HEK293 (cell line): ENCODE results near the gene KIZ.

ENCODE experiments used
- CTCF ChIA-PET: fragments of 350-600 bp; formaldehyde crosslinking; extraction: SDS; loops from one replicate; lab custom pipeline; 2021; ENCODE audit warnings: antibody characterized with exemption; lab: Yijun Ruan, JAX
- POLR2A ChIA-PET: fragments of 300-600 bp; formaldehyde crosslinking; extraction: SDS; loops from one replicate; lab custom pipeline; 2020; ENCODE audit warnings: antibody characterized with exemption, inconsistent platforms; lab: Yijun Ruan, JAX
- H3K27ac ChIP-seq: fragments of 200-500 bp; sonication (Bioruptor generic); 2 replicates; pipeline ENCODE4 v1.5.1; 2014; ENCODE audit warnings: low read depth, low read length, control low read depth, inconsistent platforms; ENCODE audit errors: extremely low read depth
- H3K36me3 ChIP-seq, 2 experiments: fragments of 200-500 bp in 1 of 2; sonication (Bioruptor generic) in 1 of 2; 1 replicate in 1 of 2; 2 replicates in 1 of 2; pipeline ENCODE4 v1.5.1; 2014 to 2017; ENCODE audit warnings: inconsistent platforms in 2 of 2, low read length in 2 of 2; ENCODE audit not compliant: control insufficient read depth in 2 of 2, insufficient read depth in 1 of 2
- H3K4me1 ChIP-seq: fragments of 200-500 bp; sonication (Bioruptor generic); 2 replicates; pipeline ENCODE4 v1.5.1; 2014; ENCODE audit warnings: mild to moderate bottlenecking, low read length, inconsistent platforms; ENCODE audit not compliant: control insufficient read depth, insufficient read depth
- H3K4me3 ChIP-seq: 2 replicates; pipeline ENCODE4 v1.5.1; 2011; ENCODE audit warnings: low read depth, mild to moderate bottlenecking, control low read depth, low read length, moderate library complexity
- H3K9me3 ChIP-seq: fragments of 200-500 bp; sonication (Bioruptor generic); 2 replicates; pipeline ENCODE4 v1.5.1; 2014; ENCODE audit warnings: low read depth, low read length, inconsistent platforms; ENCODE audit not compliant: control insufficient read depth, insufficient read depth
- GLI2 ChIP-seq: fragments of 450-650 bp; formaldehyde crosslinking; IDR thresholded peaks from 2 replicates; pipeline ENCODE4; 2017; ENCODE audit warnings: missing biosample characterization, missing genetic modification characterization, low read depth, borderline replicate concordance
- HOXA7 ChIP-seq: sonication (generic); formaldehyde crosslinking; IDR thresholded peaks from 2 replicates; pipeline ENCODE4 v1.8.1; 2022; ENCODE audit warnings: missing genetic modification reagents, borderline replicate concordance
- MEIS1 ChIP-seq: sonication (generic); formaldehyde crosslinking; IDR thresholded peaks from 2 replicates; pipeline ENCODE4 v1.8.1; 2022; ENCODE audit warnings: missing genetic modification reagents, mild to moderate bottlenecking, borderline replicate concordance
- MYNN ChIP-seq: fragments of 450-650 bp; formaldehyde crosslinking; IDR thresholded peaks from 2 replicates; pipeline ENCODE4 v1.5.1; 2016; ENCODE audit warnings: missing biosample characterization, missing genetic modification characterization, borderline replicate concordance
- RBAK ChIP-seq: fragments of 450-650 bp; formaldehyde crosslinking; IDR thresholded peaks from 2 replicates; pipeline ENCODE4 v1.5.1; 2016; ENCODE audit warnings: missing biosample characterization, missing genetic modification characterization
- TRIM28 ChIP-seq: IDR thresholded peaks from 2 replicates; pipeline ENCODE4 v1.6.1; 2011; ENCODE audit warnings: low read length, control low read depth, borderline replicate concordance
- WT1 ChIP-seq: fragments of 450-650 bp; formaldehyde crosslinking; IDR thresholded peaks from 2 replicates; pipeline ENCODE4 v1.5.1; 2016; ENCODE audit warnings: missing biosample characterization, missing genetic modification characterization
- ZBTB21 ChIP-seq: fragments of 450-650 bp; formaldehyde crosslinking; IDR thresholded peaks from 2 replicates; pipeline ENCODE4 v1.5.1; 2017; ENCODE audit warnings: missing biosample characterization, missing genetic modification characterization
- ZFP3 ChIP-seq: fragments of 450-650 bp; formaldehyde crosslinking; IDR thresholded peaks from 2 replicates; pipeline ENCODE4 v1.5.1; 2016; ENCODE audit warnings: low read depth, missing biosample characterization, missing genetic modification characterization
- ZFP69B ChIP-seq: fragments of 450-650 bp; formaldehyde crosslinking; IDR thresholded peaks from 2 replicates; pipeline ENCODE4 v1.5.1; 2016; ENCODE audit warnings: missing biosample characterization, missing genetic modification characterization
- ZNF146 ChIP-seq: fragments of 450-650 bp; formaldehyde crosslinking; IDR thresholded peaks from 2 replicates; pipeline ENCODE4 v1.5.1; 2016; ENCODE audit warnings: missing biosample characterization, missing genetic modification characterization
- ZNF16 ChIP-seq: fragments of 450-650 bp; formaldehyde crosslinking; IDR thresholded peaks from 2 replicates; pipeline ENCODE4 v1.5.1; 2016; ENCODE audit warnings: low read depth, missing biosample characterization, missing genetic modification characterization
- ZNF239 ChIP-seq: fragments of 450-650 bp; formaldehyde crosslinking; IDR thresholded peaks from 2 replicates; pipeline ENCODE4 v1.5.1; 2016; ENCODE audit warnings: missing biosample characterization, missing genetic modification characterization
- ZNF248 ChIP-seq: fragments of 450-650 bp; formaldehyde crosslinking; IDR thresholded peaks from 2 replicates; pipeline ENCODE4 v1.5.1; 2017; ENCODE audit warnings: missing biosample characterization, missing genetic modification characterization
- ZNF324 ChIP-seq: fragments of 450-650 bp; formaldehyde crosslinking; IDR thresholded peaks from 2 replicates; pipeline ENCODE4 v1.5.1; 2016; ENCODE audit warnings: missing biosample characterization, missing genetic modification characterization
- ZNF335 ChIP-seq: fragments of 450-650 bp; formaldehyde crosslinking; conservative IDR thresholded peaks from 2 replicates; pipeline ENCODE4 v1.5.1; 2016; ENCODE audit warnings: missing biosample characterization, missing genetic modification characterization
- ZNF501 ChIP-seq: fragments of 450-650 bp; formaldehyde crosslinking; IDR thresholded peaks from 2 replicates; pipeline ENCODE4 v1.5.1; 2016; ENCODE audit warnings: missing biosample characterization, missing genetic modification characterization
- ZNF510 ChIP-seq: fragments of 450-650 bp; formaldehyde crosslinking; IDR thresholded peaks from 2 replicates; pipeline ENCODE4 v1.5.1; 2018; ENCODE audit warnings: mild to moderate bottlenecking, missing genetic modification characterization, missing biosample characterization; ENCODE audit not compliant: insufficient replicate concordance
- ZNF530 ChIP-seq: fragments of 450-650 bp; formaldehyde crosslinking; IDR thresholded peaks from 2 replicates; pipeline ENCODE4 v1.5.1; 2016; ENCODE audit warnings: low read depth, missing biosample characterization, missing genetic modification characterization
- ZNF548 ChIP-seq: fragments of 450-650 bp; formaldehyde crosslinking; IDR thresholded peaks from 2 replicates; pipeline ENCODE4 v1.5.1; 2016; ENCODE audit warnings: missing biosample characterization, missing genetic modification characterization
- ZNF624 ChIP-seq: fragments of 450-650 bp; formaldehyde crosslinking; IDR thresholded peaks from 2 replicates; pipeline ENCODE4 v1.5.1; 2017; ENCODE audit warnings: missing biosample characterization, missing genetic modification characterization
- ZNF660 ChIP-seq: fragments of 450-650 bp; IDR thresholded peaks from 2 replicates; pipeline ENCODE4 v1.5.1; 2018; ENCODE audit warnings: missing biosample characterization, mild to moderate bottlenecking, missing genetic modification characterization
- ZNF670 ChIP-seq: fragments of 450-650 bp; formaldehyde crosslinking; IDR thresholded peaks from 2 replicates; pipeline ENCODE4 v1.5.1; 2016; ENCODE audit warnings: missing biosample characterization, missing genetic modification characterization, low read depth
- ZNF747 ChIP-seq: fragments of 450-650 bp; formaldehyde crosslinking; IDR thresholded peaks from 2 replicates; pipeline ENCODE4 v1.5.1; 2016; ENCODE audit warnings: missing biosample characterization, missing genetic modification characterization
- ZNF768 ChIP-seq: fragments of 450-650 bp; formaldehyde crosslinking; IDR thresholded peaks from 2 replicates; pipeline ENCODE4 v1.5.1; 2018; ENCODE audit warnings: missing biosample characterization, mild to moderate bottlenecking, missing genetic modification characterization
- ZNF776 ChIP-seq: fragments of 450-650 bp; formaldehyde crosslinking; IDR thresholded peaks from 2 replicates; pipeline ENCODE4 v1.5.0; 2017; ENCODE audit warnings: missing biosample characterization, missing genetic modification characterization, borderline replicate concordance
- ZSCAN23 ChIP-seq: fragments of 450-650 bp; formaldehyde crosslinking; IDR thresholded peaks from 2 replicates; pipeline ENCODE4 v1.5.1; 2016; ENCODE audit warnings: missing biosample characterization, missing genetic modification characterization
- TF ChIP-seq, protein P1 (sequence below): fragments of 450-650 bp; formaldehyde crosslinking; IDR thresholded peaks from 2 replicates; pipeline ENCODE4 v1.5.1; 2016; ENCODE audit warnings: missing biosample characterization, missing genetic modification characterization
- TF ChIP-seq, protein P2 (sequence below): fragments of 450-650 bp; formaldehyde crosslinking; IDR thresholded peaks from 2 replicates; pipeline ENCODE4 v1.5.1; 2017; ENCODE audit warnings: missing biosample characterization, mild to moderate bottlenecking, missing genetic modification characterization, moderate library complexity
- TF ChIP-seq, protein P3 (sequence below): fragments of 450-650 bp; formaldehyde crosslinking; IDR thresholded peaks from 2 replicates; pipeline ENCODE4 v1.5.1; 2016; ENCODE audit warnings: missing biosample characterization, missing genetic modification characterization
- TF ChIP-seq, protein P4 (sequence below): fragments of 450-650 bp; formaldehyde crosslinking; IDR thresholded peaks from 2 replicates; pipeline ENCODE4 v1.5.1; 2016; ENCODE audit warnings: missing biosample characterization, missing genetic modification characterization

KIZ gene

DNA sequence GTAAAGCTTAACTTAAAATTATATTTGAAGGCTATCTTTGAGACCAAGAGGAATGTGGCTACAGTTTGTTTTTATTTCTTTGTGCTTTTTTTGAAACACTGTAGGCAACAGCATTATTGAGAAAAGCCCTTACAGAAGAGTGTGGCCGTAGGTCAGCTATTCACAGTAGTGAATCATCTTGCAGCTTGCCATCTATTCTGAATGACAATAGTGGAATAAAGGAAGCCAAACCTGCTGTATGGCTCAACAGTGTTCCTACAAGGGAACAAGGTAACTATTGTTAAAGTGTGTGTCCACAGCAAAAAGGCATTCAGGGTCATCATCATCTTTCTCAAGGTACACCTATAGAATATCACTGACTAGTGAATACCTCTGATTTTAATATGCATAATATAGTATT, 88.5 kb downstream of the KIZ start:
- POLR2A ChIA-PET: no interaction called here
- H3K9me3 ChIP-seq: no peaks in the 10 kb centered on the region
- TF ChIP-seq, protein P1, sequence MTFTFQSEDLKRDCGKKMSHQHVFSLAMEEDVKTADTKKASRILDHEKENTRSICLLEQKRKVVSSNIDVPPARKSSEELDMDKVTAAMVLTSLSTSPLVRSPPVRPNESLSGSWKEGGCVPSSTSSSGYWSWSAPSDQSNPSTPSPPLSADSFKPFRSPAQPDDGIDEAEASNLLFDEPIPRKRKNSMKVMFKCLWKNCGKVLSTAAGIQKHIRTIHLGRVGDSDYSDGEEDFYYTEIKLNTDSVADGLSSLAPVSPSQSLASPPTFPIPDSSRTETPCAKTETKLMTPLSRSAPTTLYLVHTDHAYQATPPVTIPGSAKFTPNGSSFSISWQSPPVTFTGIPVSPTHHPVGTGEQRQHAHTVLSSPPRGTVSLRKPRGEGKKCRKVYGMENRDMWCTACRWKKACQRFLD (tag by site-specific recombination): no peak
- TF ChIP-seq ZNF624 (tag by site-specific recombination) (no peak), ZNF670 (tag by site-specific recombination) (no peak), ZNF248 (tag by site-specific recombination) (no peak), ZSCAN23 (tag by site-specific recombination) (no peak), GLI2 (tag by site-specific recombination) (no peak), HOXA7 (CRISPR knock-in tag) (no peak), ZNF324 (tag by site-specific recombination) (no peak), MYNN (tag by site-specific recombination) (no peak), ZNF510 (no peak), ZFP69B (no peak), ZNF768 (tag by site-specific recombination) (no peak), ZNF548 (tag by site-specific recombination) (no peak)
- H3K4me3 ChIP-seq: no peak overlapping the region
- CTCF ChIA-PET: interaction anchor here (0.7 kb wide), 1 partner anchor 354 kb away, joined by 3 read pairs; no protein-coding TSS in a partner anchor
- no peak overlapping the region for H3K27ac ChIP-seq
- no peaks in the 10 kb centered on the region for H3K4me1 ChIP-seq
- H3K36me3 ChIP-seq: peaks cover 0 to 8% of the 10 kb centered on the region in 2 experiments; a peak in 1 of 3 replicates

DNA sequence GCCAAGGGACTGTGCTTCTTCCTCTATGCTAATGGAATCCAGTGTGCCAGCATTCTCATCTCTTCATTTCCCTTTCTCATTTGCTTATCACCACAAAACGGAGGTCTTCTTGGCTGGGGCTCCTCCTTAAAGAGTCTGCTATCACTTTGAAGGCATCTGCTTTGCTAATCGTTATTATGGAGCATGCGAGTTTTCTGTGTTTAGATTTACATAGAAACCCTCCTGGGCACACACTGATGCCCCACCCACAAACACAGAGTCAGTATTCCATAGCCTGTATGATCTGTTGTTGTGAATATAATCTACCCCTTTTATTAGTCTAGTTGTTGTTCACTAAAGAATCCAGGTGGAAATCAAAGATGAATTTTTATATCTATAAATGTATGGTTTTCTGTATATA, 93.8 kb downstream of the KIZ start:
- TF ChIP-seq, protein P2, sequence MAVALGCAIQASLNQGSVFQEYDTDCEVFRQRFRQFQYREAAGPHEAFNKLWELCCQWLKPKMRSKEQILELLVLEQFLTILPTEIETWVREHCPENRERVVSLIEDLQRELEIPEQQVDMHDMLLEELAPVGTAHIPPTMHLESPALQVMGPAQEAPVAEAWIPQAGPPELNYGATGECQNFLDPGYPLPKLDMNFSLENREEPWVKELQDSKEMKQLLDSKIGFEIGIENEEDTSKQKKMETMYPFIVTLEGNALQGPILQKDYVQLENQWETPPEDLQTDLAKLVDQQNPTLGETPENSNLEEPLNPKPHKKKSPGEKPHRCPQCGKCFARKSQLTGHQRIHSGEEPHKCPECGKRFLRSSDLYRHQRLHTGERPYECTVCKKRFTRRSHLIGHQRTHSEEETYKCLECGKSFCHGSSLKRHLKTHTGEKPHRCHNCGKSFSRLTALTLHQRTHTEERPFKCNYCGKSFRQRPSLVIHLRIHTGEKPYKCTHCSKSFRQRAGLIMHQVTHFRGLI: no peak
- TF ChIP-seq WT1 (tag by site-specific recombination): no peak
- TF ChIP-seq, protein P3, sequence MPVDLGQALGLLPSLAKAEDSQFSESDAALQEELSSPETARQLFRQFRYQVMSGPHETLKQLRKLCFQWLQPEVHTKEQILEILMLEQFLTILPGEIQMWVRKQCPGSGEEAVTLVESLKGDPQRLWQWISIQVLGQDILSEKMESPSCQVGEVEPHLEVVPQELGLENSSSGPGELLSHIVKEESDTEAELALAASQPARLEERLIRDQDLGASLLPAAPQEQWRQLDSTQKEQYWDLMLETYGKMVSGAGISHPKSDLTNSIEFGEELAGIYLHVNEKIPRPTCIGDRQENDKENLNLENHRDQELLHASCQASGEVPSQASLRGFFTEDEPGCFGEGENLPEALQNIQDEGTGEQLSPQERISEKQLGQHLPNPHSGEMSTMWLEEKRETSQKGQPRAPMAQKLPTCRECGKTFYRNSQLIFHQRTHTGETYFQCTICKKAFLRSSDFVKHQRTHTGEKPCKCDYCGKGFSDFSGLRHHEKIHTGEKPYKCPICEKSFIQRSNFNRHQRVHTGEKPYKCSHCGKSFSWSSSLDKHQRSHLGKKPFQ (tag by site-specific recombination): no peak
- TF ChIP-seq ZNF324 (tag by site-specific recombination): no peak
- TF ChIP-seq ZNF501: no peak
- TF ChIP-seq ZNF239 (tag by site-specific recombination): no peak
- no peak for TF ChIP-seq ZNF660 (tag by site-specific recombination)
- TF ChIP-seq ZNF16 (tag by site-specific recombination): no peak
- CTCF ChIA-PET: no interaction called here
- Histone ChIP-seq H3K27ac (no peak overlapping the region), H3K4me1 (no peaks in the 10 kb centered on the region), H3K36me3 (peaks cover 0 to 8% of the 10 kb centered on the region in 2 experiments; a peak in 1 of 3 replicates), H3K9me3 (no peaks in the 10 kb centered on the region), H3K4me3 (no peak overlapping the region)
- POLR2A ChIA-PET: no interaction called here

DNA sequence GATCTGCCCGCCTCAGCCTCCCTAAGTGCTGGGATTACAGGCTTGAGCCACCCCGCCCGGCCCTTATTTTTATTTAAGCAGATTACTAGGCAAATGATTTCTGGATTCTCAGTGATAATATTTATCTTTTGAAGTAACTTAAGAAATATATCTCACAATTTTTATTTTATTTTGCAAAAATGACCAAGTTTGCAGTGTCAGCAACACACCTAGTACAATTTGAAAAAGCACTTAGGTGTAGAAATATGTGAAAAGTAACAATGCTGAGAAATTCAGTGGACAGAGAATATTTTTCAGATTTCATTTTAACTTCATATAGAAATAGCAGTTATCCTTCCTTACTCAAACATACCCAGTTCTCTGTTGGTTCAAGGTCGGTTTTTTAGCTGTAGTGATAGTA, 98.3 kb downstream of the KIZ start:
- Histone ChIP-seq H3K27ac (no peak overlapping the region), H3K4me3 (no peak overlapping the region), H3K36me3 (peaks cover 0 to 4% of the 10 kb centered on the region in 2 experiments; a peak in 1 of 3 replicates), H3K4me1 (no peaks in the 10 kb centered on the region), H3K9me3 (no peaks in the 10 kb centered on the region)
- ChIA-PET POLR2A (no interaction called here), CTCF (interaction anchor here (2.3 kb wide), 1 partner anchor 11 kb away, joined by 15 read pairs; no protein-coding TSS in a partner anchor)
- TF ChIP-seq RBAK: no peak
- TF ChIP-seq ZNF747 (tag by site-specific recombination): no peak
- TF ChIP-seq ZBTB21: no peak
- no peak for TF ChIP-seq ZNF530 (tag by site-specific recombination)
- TF ChIP-seq ZNF776 (tag by site-specific recombination): no peak
- TF ChIP-seq ZNF335: no peak
- TF ChIP-seq TRIM28: no peak
- TF ChIP-seq MEIS1 (CRISPR knock-in tag): no peak
- TF ChIP-seq, protein P4, sequence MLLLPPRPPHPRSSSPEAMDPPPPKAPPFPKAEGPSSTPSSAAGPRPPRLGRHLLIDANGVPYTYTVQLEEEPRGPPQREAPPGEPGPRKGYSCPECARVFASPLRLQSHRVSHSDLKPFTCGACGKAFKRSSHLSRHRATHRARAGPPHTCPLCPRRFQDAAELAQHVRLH: no peak
- TF ChIP-seq ZNF670 (tag by site-specific recombination): no peak
- no peak for TF ChIP-seq ZFP3 (tag by site-specific recombination)
- TF ChIP-seq ZNF146: no peak
